ENCODE measurements around the gene BBS10.

- TF ChIP-seq EZH2phosphoT487 (IDR thresholded peaks at IDR 0.05; ENCODE audit: low read depth) (no peak), CTCF (IDR thresholded peaks at IDR 0.05; ENCODE audit: low read depth, low read length) (no peak)
Measured at GRCh38 chr12:76329606-76330005, 18.6 kb downstream of the BBS10 start.

All from OCI-LY3 (cell line).